Skeletal muscle satellite cell (primary cell): ENCODE data around the gene RUNX3.

ENCODE experiments used
- H3K27me3 ChIP-seq: 2 replicates; pipeline ENCODE4 v1.7.0; 2013; ENCODE audit warnings: low read length; ENCODE audit not compliant: control insufficient read depth, insufficient read depth
- H3K36me3 ChIP-seq: 2 replicates; pipeline ENCODE4 v1.7.0; 2013; ENCODE audit warnings: mild to moderate bottlenecking, control low read depth, low read length; ENCODE audit not compliant: insufficient read depth
- H3K4me1 ChIP-seq: 2 replicates; pipeline ENCODE4 v1.7.0; 2013; ENCODE audit warnings: low read length; ENCODE audit not compliant: control insufficient read depth, insufficient read depth
- H3K4me2 ChIP-seq: 2 replicates; pipeline ENCODE4 v1.7.0; 2013; ENCODE audit warnings: mild to moderate bottlenecking, low read length
- H3K4me3 ChIP-seq: 2 replicates; pipeline ENCODE4 v1.7.0; 2013; ENCODE audit warnings: low read length
- H3K9ac ChIP-seq: 2 replicates; pipeline ENCODE4 v1.7.0; 2013; ENCODE audit warnings: mild to moderate bottlenecking, low read depth, low read length, moderate library complexity
- H3K9me3 ChIP-seq: replicated peaks from 2 replicates; pipeline ENCODE4 v1.7.0; 2013; ENCODE audit warnings: mild to moderate bottlenecking, control low read depth, low read length

Gene RUNX3

DNA sequence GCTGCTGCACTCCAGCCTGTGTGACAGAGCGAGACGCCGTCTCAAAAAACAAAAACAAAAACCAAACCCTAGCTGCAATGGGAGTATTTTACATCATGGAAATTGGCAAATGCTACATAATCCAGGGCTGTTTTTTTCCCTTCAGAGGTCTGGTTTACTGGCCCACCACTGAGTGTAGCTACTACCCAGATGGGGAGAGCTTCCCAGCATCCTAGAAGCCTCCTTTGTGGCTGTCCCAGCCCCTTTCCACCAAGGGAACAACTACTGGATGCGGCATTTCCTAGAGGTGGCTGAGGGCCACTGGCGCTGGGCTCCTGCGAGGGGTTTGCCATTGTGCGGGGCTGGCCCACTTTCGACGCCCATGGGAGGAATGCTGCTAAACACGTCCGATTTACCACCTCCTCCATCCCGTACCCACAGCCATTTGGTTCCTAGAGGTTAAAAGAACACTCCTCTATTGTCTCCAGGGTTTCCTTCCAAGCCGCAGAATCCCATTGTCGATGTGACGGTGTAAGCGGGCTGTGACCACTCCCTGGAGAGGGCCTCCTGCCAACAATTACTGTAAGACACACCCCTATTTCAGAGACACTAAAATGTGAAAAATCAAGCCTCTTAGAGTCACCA is 55.4 kb downstream of the RUNX3 start:
- H3K4me1 ChIP-seq = no peaks in the 10 kb centered on the region
- H3K4me2 ChIP-seq = no peak overlapping the region
- H3K4me3 ChIP-seq = no peak overlapping the region
- H3K9ac ChIP-seq = no peak overlapping the region
- peaks cover 30% of the 10 kb centered on the region for H3K27me3 ChIP-seq
- no peaks in the 10 kb centered on the region for H3K9me3 ChIP-seq
- H3K36me3 ChIP-seq = no peaks in the 10 kb centered on the region

DNA sequence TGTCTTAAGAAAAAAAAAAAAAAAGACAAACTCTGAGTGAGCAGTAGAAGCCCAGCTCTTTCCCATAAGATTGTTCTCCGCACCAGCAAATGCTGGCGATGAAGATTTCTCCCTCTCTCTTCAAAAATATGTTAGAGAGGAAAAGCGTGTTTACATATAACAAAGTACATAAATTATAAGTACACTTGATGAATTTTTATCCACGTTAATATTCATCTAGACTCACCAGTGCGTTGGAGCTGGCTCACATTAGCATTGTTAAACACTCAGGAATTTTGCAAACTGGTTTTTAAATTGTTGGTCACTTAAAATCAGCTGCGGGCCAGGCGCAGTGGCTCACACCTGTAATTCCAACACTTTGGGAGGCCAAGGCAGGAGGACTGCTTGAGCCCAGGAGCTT is 56.0 kb downstream of the RUNX3 start:
- Histone ChIP-seq H3K27me3 (peaks cover 26% of the 10 kb centered on the region), H3K4me1 (no peaks in the 10 kb centered on the region), H3K9me3 (no peaks in the 10 kb centered on the region), H3K4me3 (no peak overlapping the region), H3K4me2 (no peak overlapping the region), H3K9ac (no peak overlapping the region), H3K36me3 (no peaks in the 10 kb centered on the region)

DNA sequence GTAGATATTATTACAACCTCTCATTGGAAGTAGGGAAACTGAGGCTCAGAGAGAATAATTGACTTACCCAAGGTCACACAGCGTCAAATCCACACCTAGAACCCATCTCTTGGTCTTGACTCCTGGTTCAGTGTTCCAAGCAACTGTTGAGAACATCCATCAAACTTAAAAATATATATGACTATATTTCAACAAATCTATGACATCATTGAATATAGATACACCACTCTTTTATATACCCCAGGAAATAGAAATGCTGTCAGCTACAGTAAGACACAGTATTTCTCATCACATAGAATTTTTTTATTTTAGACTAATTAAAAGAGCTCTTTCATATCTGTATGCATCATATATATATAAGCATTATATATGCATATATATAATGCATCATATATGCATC is 56.9 kb downstream of the RUNX3 start:
- Histone ChIP-seq H3K4me3 (no peak overlapping the region), H3K9me3 (no peaks in the 10 kb centered on the region), H3K4me2 (no peak overlapping the region), H3K4me1 (no peaks in the 10 kb centered on the region), H3K36me3 (no peaks in the 10 kb centered on the region), H3K9ac (no peak overlapping the region), H3K27me3 (peaks cover 26% of the 10 kb centered on the region)

DNA sequence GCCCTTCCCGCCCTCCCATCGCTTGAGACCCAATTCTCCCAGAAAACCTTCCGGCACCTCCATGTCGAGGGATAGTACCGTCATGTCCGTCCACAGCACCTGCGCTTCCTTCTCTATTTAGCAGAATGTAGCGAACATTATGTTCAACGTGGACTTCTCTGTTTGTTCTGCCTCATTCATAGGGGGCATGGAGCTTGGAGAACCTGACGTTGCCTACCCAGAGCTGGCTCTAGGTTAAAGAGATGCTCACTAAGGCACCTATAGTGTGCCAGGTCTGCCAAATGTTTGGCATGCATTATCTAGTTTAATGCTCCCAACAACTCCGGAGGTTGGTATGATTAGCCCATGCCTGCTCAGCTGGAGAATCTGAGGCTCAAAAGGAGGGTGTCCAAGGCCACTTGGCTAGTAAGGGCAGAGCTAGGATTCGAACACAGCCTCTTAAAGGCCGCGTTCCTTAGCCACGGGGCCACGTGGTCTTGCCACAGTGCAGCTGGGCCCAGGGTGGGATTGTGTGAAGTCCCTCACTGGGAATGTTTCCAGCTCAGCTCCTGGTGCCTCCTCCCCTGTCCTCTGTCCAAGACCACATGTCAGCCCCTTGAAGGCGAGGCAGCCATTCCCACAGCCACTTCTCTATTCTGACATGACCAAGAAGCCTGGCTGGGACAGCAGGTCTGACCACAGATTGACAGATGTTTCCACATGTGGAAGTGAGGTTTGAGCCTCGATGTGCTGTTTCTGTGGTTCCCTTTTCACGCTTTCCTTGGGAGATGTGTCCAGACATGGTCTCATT is 57.8 kb downstream of the RUNX3 start:
- no peaks in the 10 kb centered on the region for H3K36me3 ChIP-seq
- H3K4me2 ChIP-seq = no peak overlapping the region
- no peak overlapping the region for H3K4me3 ChIP-seq
- H3K9ac ChIP-seq = no peak overlapping the region
- no peaks in the 10 kb centered on the region for H3K4me1 ChIP-seq
- no peaks in the 10 kb centered on the region for H3K9me3 ChIP-seq
- peaks cover 34% of the 10 kb centered on the region for H3K27me3 ChIP-seq

DNA sequence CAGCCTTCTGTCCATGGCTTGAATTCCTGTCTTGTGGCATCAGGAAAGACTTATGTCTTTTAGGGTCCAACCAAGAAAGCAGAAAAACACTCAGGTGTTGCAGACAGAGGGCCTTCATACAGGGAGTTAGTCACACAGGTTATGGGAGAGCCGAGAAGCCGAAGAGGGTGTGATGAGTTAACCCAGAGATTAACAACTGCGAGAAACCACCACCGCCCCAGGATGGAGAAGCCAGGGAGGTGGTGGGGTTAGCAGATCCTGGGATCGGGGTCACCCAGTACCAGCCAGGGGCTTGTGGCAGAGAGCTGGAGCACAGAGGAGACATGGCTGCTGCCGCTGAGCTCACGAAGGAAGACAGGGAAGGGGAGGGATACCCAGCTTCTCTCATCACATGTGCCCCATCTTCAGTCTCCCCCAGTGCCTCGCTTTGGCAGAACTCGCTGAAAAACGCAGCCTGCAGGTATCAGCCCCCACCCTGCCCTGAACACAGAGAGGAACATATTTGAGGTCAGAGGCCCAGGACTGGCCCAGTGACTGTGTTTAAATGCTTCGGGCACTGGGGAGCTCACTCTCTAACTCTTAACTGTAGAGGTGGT is 58.7 kb downstream of the RUNX3 start:
- no peak overlapping the region for H3K4me3 ChIP-seq

DNA sequence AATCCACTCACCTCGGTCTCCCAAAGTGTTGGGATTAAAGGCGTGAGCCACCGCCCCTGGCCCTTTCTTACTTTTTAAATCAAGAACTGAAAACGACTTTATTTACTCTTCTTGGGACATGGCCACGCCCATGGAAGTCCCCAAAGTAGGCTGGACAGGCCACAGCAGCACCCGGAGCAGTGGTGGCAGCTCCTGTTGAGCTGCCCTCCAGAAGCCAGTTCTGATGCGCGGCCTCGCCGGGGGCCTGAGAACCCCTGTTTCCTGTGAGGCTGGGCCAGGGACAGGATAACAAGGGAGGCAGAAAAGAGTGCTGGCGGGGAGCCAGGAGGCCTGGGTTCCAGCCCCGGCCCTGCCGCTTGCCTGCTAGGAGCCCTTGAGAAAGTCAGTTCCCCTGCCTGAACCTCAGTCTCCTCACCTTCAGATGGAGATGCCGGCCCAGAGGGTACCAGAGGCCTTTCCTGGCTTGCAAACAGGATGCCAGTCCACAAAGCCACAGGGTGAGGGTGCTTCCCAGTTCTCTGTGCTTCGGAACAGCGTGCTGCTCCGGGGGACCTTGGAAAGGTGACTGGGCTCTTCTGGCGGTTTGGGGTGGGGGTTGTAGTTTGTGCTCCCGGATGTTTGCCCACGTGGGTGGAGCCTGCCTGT is 59.4 kb downstream of the RUNX3 start:
- H3K9me3 ChIP-seq = no peaks in the 10 kb centered on the region
- no peak overlapping the region for H3K9ac ChIP-seq
- peaks cover 6% of the 10 kb centered on the region for H3K4me1 ChIP-seq
- H3K27me3 ChIP-seq = peaks cover 44% of the 10 kb centered on the region
- H3K36me3 ChIP-seq = no peaks in the 10 kb centered on the region
- no peak overlapping the region for H3K4me3 ChIP-seq
- no peak overlapping the region for H3K4me2 ChIP-seq

More for the DNA sequence above, 58.7 kb downstream of the RUNX3 start:
- Histone ChIP-seq H3K4me1 (peaks cover 5% of the 10 kb centered on the region), H3K27me3 (peaks cover 43% of the 10 kb centered on the region), H3K36me3 (no peaks in the 10 kb centered on the region), H3K4me2 (no peak overlapping the region), H3K9me3 (no peaks in the 10 kb centered on the region), H3K9ac (no peak overlapping the region)

DNA sequence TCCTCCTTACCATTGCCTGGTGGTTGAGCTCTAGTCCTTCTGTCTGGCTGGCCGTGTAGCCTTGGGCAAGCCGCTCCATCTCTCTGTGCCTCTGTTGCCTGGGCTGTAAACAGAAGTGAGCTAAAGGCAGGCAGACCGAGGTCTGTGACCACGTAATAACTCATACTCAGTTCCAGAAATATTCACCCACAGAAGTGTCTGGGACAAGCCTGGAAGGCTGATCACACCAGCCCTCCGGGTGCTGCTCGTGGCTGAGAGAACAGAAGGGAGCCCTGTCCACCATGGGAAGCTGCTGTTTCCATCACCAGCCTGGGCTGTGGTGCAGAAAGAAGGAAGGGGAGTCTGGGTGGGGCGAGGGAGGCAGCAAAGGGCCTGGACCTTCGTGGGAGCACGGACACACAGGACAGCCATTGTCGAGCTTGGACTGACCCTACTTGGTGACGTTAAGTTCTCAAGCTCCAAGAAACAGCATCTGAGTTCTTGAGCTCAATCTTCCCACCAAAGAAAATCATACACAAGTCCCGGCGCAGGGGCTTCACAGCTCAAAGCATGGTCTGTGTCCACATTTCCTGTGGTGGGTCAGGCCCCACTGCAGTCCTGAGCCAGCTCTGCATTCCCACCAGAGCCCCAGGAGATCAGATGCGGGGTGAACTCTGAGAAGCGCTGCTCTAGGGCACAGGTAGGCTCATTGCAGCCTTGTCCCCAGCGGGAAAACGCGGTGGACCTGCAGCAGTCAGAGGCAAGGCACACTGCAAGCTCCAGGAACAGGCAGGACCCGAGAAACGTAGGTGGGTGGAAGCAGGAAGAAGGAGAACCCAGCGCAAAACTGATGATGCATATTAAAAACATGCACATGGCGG is 61.8 kb downstream of the RUNX3 start:
- Histone ChIP-seq H3K4me1 (peaks cover 6% of the 10 kb centered on the region), H3K9me3 (no peaks in the 10 kb centered on the region)

DNA sequence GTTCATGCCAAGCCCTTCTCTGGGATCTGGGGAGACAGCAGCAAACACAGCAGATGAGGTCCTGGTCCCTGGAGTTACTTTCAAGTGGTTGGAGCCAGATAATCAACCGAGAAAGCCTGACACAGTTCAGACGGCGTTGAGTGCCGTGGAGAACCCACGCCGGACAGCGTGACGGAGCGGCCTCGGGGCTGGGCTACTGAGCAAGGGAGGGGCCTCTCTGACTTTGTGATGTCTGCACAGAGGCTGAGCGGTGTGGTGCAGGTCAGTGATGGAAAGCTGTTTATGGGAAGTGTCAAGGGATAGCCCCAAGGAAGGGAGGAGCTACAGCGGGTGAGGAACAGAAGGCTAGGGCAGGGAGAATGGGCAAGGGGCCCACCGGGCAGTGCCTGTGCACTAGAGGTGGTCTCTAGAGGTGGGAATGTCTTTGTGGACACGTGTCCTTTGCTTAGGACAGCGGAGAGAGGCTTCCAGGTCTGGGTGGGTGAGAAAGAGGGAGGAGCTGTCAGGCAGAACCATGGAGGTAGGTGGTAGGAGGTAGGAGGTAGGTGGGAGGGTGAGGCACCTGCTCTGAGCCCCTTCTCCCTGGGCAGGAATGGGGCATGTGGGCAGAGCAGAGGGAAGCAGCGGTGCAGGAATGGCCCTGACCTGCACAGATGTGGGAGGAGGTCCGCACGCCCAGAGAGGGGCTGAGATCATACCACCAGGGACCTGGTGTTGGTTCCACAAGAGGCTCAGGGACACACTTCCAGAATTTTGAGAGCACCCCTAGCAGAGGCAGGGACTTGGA is 62.8 kb downstream of the RUNX3 start:
- peaks cover 10% of the 10 kb centered on the region for H3K4me1 ChIP-seq
- H3K9me3 ChIP-seq = no peaks in the 10 kb centered on the region
- H3K4me3 ChIP-seq = no peak overlapping the region
- no peak overlapping the region for H3K9ac ChIP-seq
- peaks cover 29% of the 10 kb centered on the region for H3K27me3 ChIP-seq
- no peaks in the 10 kb centered on the region for H3K36me3 ChIP-seq
- no peak overlapping the region for H3K4me2 ChIP-seq

More for the DNA sequence above, 61.8 kb downstream of the RUNX3 start:
- H3K27me3 ChIP-seq = peaks cover 33% of the 10 kb centered on the region
- H3K4me3 ChIP-seq = no peak overlapping the region
- no peak overlapping the region for H3K4me2 ChIP-seq
- no peaks in the 10 kb centered on the region for H3K36me3 ChIP-seq
- H3K9ac ChIP-seq = no peak overlapping the region

DNA sequence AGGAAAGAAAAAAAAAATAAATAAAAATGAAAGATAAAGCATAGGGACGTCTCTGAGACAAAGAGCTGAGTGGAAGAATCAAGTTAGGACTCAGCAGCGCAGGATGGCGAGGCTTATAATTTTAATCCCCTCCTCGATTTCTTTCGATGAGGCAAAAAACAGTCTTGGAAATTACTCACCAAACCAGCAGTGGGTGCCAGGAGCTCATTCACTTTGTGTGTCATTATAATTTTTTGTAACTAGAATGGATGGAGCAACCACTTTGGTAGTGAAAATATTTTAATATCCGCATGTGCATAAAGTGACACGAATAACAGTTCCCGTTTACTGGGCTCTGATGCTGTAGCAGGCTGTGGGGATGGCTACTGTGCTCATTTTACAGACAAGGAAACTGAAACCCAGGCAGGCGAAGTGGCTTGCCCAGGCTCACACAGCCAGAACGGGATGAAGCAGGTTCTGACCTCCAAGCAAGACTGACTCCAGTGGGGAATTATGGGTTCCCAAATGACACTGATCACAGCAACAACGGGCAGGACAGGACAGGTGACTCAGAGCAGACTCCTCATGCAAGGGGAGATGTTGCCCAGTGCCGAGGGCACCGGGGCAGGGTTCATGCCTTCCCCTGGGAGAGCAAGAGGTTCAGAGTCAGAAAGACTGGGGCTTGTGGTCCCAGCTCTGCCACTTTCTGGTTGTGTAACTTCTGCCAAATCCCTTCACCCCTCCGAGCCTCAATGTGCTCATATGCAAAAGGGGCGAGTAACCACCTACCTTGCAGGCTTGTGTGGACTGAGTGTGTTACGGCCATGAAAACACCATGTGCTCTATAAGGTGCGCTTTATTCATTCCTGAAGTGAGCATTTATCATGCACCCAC is 63.6 kb downstream of the RUNX3 start:
- Histone ChIP-seq H3K9me3 (no peaks in the 10 kb centered on the region), H3K27me3 (peaks cover 21% of the 10 kb centered on the region), H3K9ac (no peak overlapping the region), H3K36me3 (no peaks in the 10 kb centered on the region), H3K4me2 (no peak overlapping the region), H3K4me1 (peaks cover 13% of the 10 kb centered on the region), H3K4me3 (no peak overlapping the region)

DNA sequence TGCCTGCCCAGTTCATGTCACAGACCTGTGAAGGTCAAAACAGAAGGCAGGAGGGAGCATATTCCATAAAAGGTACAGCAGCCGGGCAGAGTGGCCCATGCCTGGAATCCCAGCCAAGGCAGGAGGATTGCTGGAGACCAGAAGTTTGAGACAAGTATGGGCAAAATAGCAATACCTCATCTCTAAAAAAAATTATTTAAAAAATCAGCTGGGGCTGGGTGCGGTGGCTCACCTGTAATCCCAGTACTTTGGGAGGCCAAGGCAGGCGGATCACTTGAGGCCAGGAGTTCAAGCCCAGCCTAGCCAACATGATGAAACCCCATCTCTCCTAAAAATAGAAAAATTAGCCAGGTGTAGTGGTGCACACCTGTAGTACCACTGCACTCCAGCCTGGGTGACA is 64.5 kb downstream of the RUNX3 start:
- H3K4me3 ChIP-seq = no peak overlapping the region
- H3K9ac ChIP-seq = no peak overlapping the region
- H3K9me3 ChIP-seq = no peaks in the 10 kb centered on the region
- H3K4me1 ChIP-seq = peaks cover 13% of the 10 kb centered on the region
- H3K36me3 ChIP-seq = no peaks in the 10 kb centered on the region
- no peak overlapping the region for H3K4me2 ChIP-seq
- H3K27me3 ChIP-seq = peaks cover 17% of the 10 kb centered on the region
